HT1080 (cell line): ENCODE results near the gene OR51F2. TPM values are rescaled to one million over a fixed set of nuclear protein-coding genes. Genes with fewer than 3 reads are reported as not detected.

Source experiments
- total RNA-seq: library from RNA; depleted of rRNA; stranded (reverse); fragments of >200 nt; shearing (Covaris generic); gene quantifications from 2 replicates; pipeline ENCODE4 v1.2.3, GENCODE V29; 2014; rRNA removed

OR51F2 gene
- total RNA-seq, 1 experiment from 2014 or later, result not detected

Other genes starting within 250 kb of the OR51F2 start
- gene OR52I2, start 239.6 kb upstream of the OR51F2 start, total RNA-seq, result not detected in 2 replicates
- gene OR52I1, start 227.3 kb upstream of the OR51F2 start, total RNA-seq, result not detected in 2 replicates
- 7.7 and 8.3 TPM in 2 replicates for gene TRIM68, start 213.1 kb upstream of the OR51F2 start, total RNA-seq
- gene OR51D1, start 183.8 kb upstream of the OR51F2 start, total RNA-seq, result not detected in 2 replicates
- gene OR51E1, start 177.3 kb upstream of the OR51F2 start, total RNA-seq, result not detected in 2 replicates
- not detected in 2 replicates for gene OR51E2, start 123.5 kb upstream of the OR51F2 start, total RNA-seq
- not detected in 2 replicates for gene MMP26, start 116.5 kb upstream of the OR51F2 start, total RNA-seq
- gene OR51F1, start 51.4 kb upstream of the OR51F2 start, total RNA-seq, result not detected in 2 replicates
- gene OR52R1, start 16.9 kb upstream of the OR51F2 start, total RNA-seq, result not detected in 2 replicates
- gene OR51S1, start 27.9 kb downstream of the OR51F2 start, total RNA-seq, result not detected in 2 replicates
- gene OR51T1, start 60.6 kb downstream of the OR51F2 start, total RNA-seq, result not detected in 2 replicates
- not detected in 2 replicates for gene OR51A7, start 82.5 kb downstream of the OR51F2 start, total RNA-seq
- not detected in 2 replicates for gene OR51G2, start 98.0 kb downstream of the OR51F2 start, total RNA-seq
- not detected in 2 replicates for gene OR51G1, start 103.0 kb downstream of the OR51F2 start, total RNA-seq
- gene OR51A4, start 126.3 kb downstream of the OR51F2 start, total RNA-seq, result not detected in 2 replicates
- gene OR51A2, start 134.4 kb downstream of the OR51F2 start, total RNA-seq, result not detected in 2 replicates
- not detected in 2 replicates for gene OR51L1, start 173.5 kb downstream of the OR51F2 start, total RNA-seq
- gene OR52J3, start 225.2 kb downstream of the OR51F2 start, total RNA-seq, result not detected in 2 replicates
- gene OR52E2, start 238.3 kb downstream of the OR51F2 start, total RNA-seq, result not detected in 2 replicates
- gene OR52E1, start 248.3 kb downstream of the OR51F2 start, total RNA-seq, result not detected in 2 replicates